ENCODE measurements around the gene TRIB2. TPM values are rescaled to one million over a fixed set of nuclear protein-coding genes. Genes with fewer than 3 reads are reported as not detected.
A peak's percentile ranks its signal among the peaks of the same experiment; 100 is the strongest.

TRIB2 gene
- total and polyA plus RNA-seq, 9 of the 15 experiments (the other 6 are each of a cell fraction or from before 2014, with no cell fraction given): 9.0 to 39.0 (median 26.3) TPM

DNA sequence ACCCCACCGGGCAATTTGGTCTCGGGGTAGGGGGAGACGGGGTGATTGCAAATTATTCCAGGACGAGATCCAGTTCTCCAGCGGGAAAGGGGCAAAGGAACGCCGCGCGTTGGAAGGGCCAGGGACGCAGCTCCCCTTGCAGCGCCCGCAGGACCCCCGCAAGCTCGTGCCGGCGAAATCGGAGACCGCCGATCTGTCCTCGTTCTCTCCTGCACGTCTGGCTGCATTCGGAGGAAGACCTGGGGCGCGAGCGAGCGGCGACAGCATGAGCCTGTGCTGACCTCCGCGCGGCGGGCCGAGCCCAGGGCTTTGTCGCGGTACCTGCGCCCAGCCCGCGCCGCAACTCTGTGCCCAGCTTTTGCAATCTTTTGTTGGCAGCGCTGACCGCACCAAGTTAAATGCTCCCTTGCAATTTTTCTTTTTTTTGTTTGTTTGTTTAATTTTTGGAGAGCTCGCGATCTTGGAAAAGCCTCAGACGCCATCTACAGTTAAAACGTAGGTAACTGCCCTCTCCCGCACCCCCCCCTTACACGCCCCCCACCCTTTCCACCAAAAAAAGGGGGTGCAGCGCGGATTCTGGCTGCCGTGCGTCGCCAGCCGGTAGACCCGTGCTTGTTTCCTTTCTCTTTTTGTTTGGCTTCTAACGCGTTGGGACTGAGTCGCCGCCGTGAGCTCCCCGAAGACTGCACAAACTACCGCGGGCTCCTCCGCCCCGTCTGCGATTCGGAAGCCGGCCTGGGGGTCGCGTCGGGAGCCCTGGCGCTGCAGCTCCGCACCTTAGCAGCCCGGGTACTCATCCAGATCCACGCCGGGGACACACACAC, 667 bp downstream of the TRIB2 start (continued):
- peak in 1 of 2 experiments; percentile 43; a peak in 1 of 4 replicates for TF ChIP-seq FOXA3 (CRISPR knock-in tag; conservative IDR thresholded peaks at IDR 0.05 in 1 of 2, IDR thresholded peaks at IDR 0.05 in 1 of 2)
- no peak for TF ChIP-seq ZHX1 (conservative IDR thresholded peaks at IDR 0.05; ENCODE audit: low read length)
- TF ChIP-seq MAFF (IDR thresholded peaks at IDR 0.05; ENCODE audit: low read length): no peak
- peak; percentile 52 to 57; a peak in 3 of 4 replicates for TF ChIP-seq RAD21 (CRISPR knock-in tag; conservative IDR thresholded peaks at IDR 0.05 in 1 of 2, IDR thresholded peaks at IDR 0.05 in 1 of 2)
- peak in 1 of 2 experiments; percentile 46; a peak in 3 of 4 replicates for TF ChIP-seq MAZ (CRISPR knock-in tag; conservative IDR thresholded peaks at IDR 0.05 in 1 of 2, IDR thresholded peaks at IDR 0.05 in 1 of 2)
- TF ChIP-seq, protein P1, sequence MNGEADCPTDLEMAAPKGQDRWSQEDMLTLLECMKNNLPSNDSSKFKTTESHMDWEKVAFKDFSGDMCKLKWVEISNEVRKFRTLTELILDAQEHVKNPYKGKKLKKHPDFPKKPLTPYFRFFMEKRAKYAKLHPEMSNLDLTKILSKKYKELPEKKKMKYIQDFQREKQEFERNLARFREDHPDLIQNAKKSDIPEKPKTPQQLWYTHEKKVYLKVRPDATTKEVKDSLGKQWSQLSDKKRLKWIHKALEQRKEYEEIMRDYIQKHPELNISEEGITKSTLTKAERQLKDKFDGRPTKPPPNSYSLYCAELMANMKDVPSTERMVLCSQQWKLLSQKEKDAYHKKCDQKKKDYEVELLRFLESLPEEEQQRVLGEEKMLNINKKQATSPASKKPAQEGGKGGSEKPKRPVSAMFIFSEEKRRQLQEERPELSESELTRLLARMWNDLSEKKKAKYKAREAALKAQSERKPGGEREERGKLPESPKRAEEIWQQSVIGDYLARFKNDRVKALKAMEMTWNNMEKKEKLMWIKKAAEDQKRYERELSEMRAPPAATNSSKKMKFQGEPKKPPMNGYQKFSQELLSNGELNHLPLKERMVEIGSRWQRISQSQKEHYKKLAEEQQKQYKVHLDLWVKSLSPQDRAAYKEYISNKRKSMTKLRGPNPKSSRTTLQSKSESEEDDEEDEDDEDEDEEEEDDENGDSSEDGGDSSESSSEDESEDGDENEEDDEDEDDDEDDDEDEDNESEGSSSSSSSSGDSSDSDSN (IDR thresholded peaks at IDR 0.05; ENCODE audit: borderline replicate concordance in 1 of 2, low read depth in 2 of 2, low read length in 2 of 2): 0 out of 4 replicates have a peak, but pooled peaks of 1 of the 2 experiments have one; percentile 29
- TF ChIP-seq MNT (conservative IDR thresholded peaks at IDR 0.05): peak in 1 of 2 experiments; percentile 44; a peak in 2 of 4 replicates
- TF ChIP-seq TRIM28 (IDR thresholded peaks at IDR 0.05): no peak
- TF ChIP-seq, protein P2, sequence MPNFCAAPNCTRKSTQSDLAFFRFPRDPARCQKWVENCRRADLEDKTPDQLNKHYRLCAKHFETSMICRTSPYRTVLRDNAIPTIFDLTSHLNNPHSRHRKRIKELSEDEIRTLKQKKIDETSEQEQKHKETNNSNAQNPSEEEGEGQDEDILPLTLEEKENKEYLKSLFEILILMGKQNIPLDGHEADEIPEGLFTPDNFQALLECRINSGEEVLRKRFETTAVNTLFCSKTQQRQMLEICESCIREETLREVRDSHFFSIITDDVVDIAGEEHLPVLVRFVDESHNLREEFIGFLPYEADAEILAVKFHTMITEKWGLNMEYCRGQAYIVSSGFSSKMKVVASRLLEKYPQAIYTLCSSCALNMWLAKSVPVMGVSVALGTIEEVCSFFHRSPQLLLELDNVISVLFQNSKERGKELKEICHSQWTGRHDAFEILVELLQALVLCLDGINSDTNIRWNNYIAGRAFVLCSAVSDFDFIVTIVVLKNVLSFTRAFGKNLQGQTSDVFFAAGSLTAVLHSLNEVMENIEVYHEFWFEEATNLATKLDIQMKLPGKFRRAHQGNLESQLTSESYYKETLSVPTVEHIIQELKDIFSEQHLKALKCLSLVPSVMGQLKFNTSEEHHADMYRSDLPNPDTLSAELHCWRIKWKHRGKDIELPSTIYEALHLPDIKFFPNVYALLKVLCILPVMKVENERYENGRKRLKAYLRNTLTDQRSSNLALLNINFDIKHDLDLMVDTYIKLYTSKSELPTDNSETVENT (CRISPR knock-in tag; IDR thresholded peaks at IDR 0.05): 0 out of 2 replicates have a peak, but pooled peaks have one; percentile 18
- no peak for TF ChIP-seq SMARCB1 (IDR thresholded peaks at IDR 0.05; ENCODE audit: insufficient read length, low read depth)
- peak; percentile 10; the same call in 1 of the 2 replicates for TF ChIP-seq CTBP1 (IDR thresholded peaks at IDR 0.05; ENCODE audit: borderline replicate concordance)
